Cardiac muscle cell (in vitro differentiated cells and primary cell): Measurements from ENCODE around the gene SLC47A2. TPM values are rescaled to one million over a fixed set of nuclear protein-coding genes. Genes with fewer than 3 reads are reported as not detected.

Source experiments
- DNase-seq, 2 donors: peaks; one replicate each; pipeline versions ENCODE4 v3.0.0 to v3.0.0-alpha.2; 2010 to 2017; ENCODE audit warnings: low read depth in 1 of 2, low spot score in 1 of 2
- H3K27ac ChIP-seq: fragments of 200-600 bp; sonication (generic); 2 replicates; pipeline ENCODE4 v1.5.1; 2016
- H3K27me3 ChIP-seq: fragments of 200-600 bp; sonication (generic); 2 replicates; pipeline ENCODE4 v1.6.0; 2016; ENCODE audit warnings: control low read depth
- H3K36me3 ChIP-seq: fragments of 200-600 bp; sonication (generic); 2 replicates; pipeline ENCODE4 v1.5.1; 2016; ENCODE audit warnings: control low read depth
- H3K4me1 ChIP-seq: fragments of 200-600 bp; sonication (generic); 2 replicates; pipeline ENCODE4 v1.8.1; 2017; ENCODE audit warnings: low read depth, mild to moderate bottlenecking, mixed run types
- H3K4me3 ChIP-seq: fragments of 200-600 bp; sonication (generic); 2 replicates; pipeline ENCODE4 v1.5.1; 2016; ENCODE audit warnings: mild to moderate bottlenecking
- H3K9me3 ChIP-seq: fragments of 200-600 bp; sonication (generic); 2 replicates; pipeline ENCODE4 v1.5.1; 2017; ENCODE audit warnings: low read depth, mild to moderate bottlenecking, control low read depth
- CTCF ChIP-seq: IDR thresholded peaks from 2 replicates; pipeline ENCODE4 v1.5.1; 2012; ENCODE audit warnings: low read depth, mild to moderate bottlenecking, low read length
- polyA plus RNA-seq: library from polyadenylated mRNA; unstranded; fragments of >200 nt; fragmentation: Nextera tagmentation; extraction: Ambion mirVana; gene quantifications from 2 replicates; pipeline ENCODE4 v1.2.1, GENCODE V29; 2016
- total RNA-seq: library from RNA; depleted of rRNA; stranded (reverse); fragments of >200 nt; gene quantifications from 2 replicates; pipeline ENCODE4 v1.2.3, GENCODE V29; 2016

SLC47A2 gene
- total and polyA plus RNA-seq, 2 experiments from 2014 or later, result 0.27 to 0.37 TPM

- H3K4me1 ChIP-seq, result peaks cover 6% of the 10 kb centered on the region
These were observed 39.0 kb upstream of the SLC47A2 start for GRCh38 chr17:19755392-19755791.

GRCh38 chr17:19753661-19754463 is 37.5 kb upstream of the SLC47A2 start:
- no peaks in the 10 kb centered on the region for H3K36me3 ChIP-seq

More at GRCh38 chr17:19755392-19755791, 39.0 kb upstream of the SLC47A2 start:
- Histone ChIP-seq H3K9me3 (no peaks in the 10 kb centered on the region), H3K27me3 (no peaks in the 10 kb centered on the region), H3K4me3 (no peak overlapping the region), H3K36me3 (no peaks in the 10 kb centered on the region), H3K27ac (no peak overlapping the region)
- DNase-seq, result no peak
- TF ChIP-seq CTCF, result no peak

GRCh38 chr17:19753051-19753509 is 36.7 kb upstream of the SLC47A2 start:
- Histone ChIP-seq H3K9me3 (no peaks in the 10 kb centered on the region), H3K36me3 (no peaks in the 10 kb centered on the region), H3K27ac (no peak overlapping the region), H3K4me1 (peaks cover 6% of the 10 kb centered on the region), H3K27me3 (no peaks in the 10 kb centered on the region), H3K4me3 (no peak overlapping the region)
- no peak for TF ChIP-seq CTCF
- peak in 1 of 2 donors; percentile 73 for DNase-seq

More at GRCh38 chr17:19753661-19754463, 37.5 kb upstream of the SLC47A2 start:
- H3K9me3 ChIP-seq, result no peaks in the 10 kb centered on the region
- no peak for TF ChIP-seq CTCF
- H3K27ac ChIP-seq, result no peak overlapping the region
- peaks cover 6% of the 10 kb centered on the region for H3K4me1 ChIP-seq
- no peak for DNase-seq
- H3K27me3 ChIP-seq, result no peaks in the 10 kb centered on the region
- no peak overlapping the region for H3K4me3 ChIP-seq

GRCh38 chr17:19752216-19753050 is 36.0 kb upstream of the SLC47A2 start:
- TF ChIP-seq CTCF, result no peak
- no peaks in the 10 kb centered on the region for H3K9me3 ChIP-seq
- no peak overlapping the region for H3K4me3 ChIP-seq
- H3K27ac ChIP-seq, result no peak overlapping the region
- peaks cover 6% of the 10 kb centered on the region for H3K4me1 ChIP-seq
- no peak for DNase-seq
- H3K36me3 ChIP-seq, result no peaks in the 10 kb centered on the region
- no peaks in the 10 kb centered on the region for H3K27me3 ChIP-seq

GRCh38 chr17:19750835-19751234 is 34.5 kb upstream of the SLC47A2 start:
- Histone ChIP-seq H3K4me1 (no peaks in the 10 kb centered on the region), H3K27me3 (no peaks in the 10 kb centered on the region), H3K27ac (no peak overlapping the region), H3K4me3 (no peak overlapping the region), H3K9me3 (no peaks in the 10 kb centered on the region), H3K36me3 (no peaks in the 10 kb centered on the region)
- no peak for DNase-seq
- TF ChIP-seq CTCF, result no peak
